ENCODE measurements around the gene ATP8A1. TPM values are rescaled to one million over a fixed set of nuclear protein-coding genes. Genes with fewer than 3 reads are reported as not detected.

ATP8A1 gene
- total RNA-seq, 1 experiment from 2014 or later = 14.3 TPM

DNA sequence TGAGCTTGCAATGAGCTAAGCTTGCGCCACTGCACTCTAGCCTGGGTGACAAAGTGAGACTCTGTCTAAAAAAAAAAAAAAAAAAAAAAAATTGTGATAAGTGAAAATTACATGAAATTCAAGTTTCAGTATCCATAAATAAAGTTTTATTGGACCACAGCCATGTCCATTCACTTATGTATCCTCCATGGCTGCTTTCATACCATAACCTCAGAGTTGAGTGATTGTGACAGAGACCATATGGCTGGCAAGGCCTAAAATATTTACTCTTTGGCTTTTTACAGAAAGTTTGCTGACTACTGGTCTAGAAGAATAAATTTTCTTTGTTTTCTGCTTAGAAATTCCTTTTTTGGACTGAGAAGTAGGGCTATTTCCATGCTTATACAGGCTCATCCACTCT is 271.4 kb downstream of the ATP8A1 start:
- no peaks in the 10 kb centered on the region; the same call in 1 of the 2 replicates for H3K9me3 Mint-ChIP-seq
- CTCF ChIA-PET = no interaction called here

DNA sequence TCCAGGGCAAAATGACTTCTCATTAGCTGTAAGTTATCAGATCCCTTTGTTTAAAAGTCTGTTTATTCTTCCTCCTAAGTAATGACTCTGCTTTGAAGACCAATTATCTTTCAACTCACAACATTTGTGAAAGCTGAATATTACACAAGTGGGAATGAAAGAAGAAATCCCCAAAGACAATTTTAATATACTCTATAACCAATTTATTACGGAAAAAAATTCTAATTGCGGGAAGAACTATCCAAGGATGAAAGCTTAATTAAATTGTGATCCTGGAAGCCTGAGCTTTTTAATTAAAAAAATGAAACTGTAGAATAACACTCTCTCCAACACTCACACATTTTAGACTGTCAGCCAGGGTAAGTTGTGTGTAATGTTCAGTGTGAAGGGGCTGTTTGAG is 275.2 kb downstream of the ATP8A1 start:
- Mint-ChIP-seq H3K27ac (no peak overlapping the region), H3K4me3 (no peak overlapping the region), H3K9me3 (no peaks in the 10 kb centered on the region; the same call in 1 of the 2 replicates), H3K27me3 (ENCODE audit: low read depth) (peaks cover 5% of the 10 kb centered on the region), H3K4me1 (no peaks in the 10 kb centered on the region), H3K36me3 (no peaks in the 10 kb centered on the region)
- ChIA-PET POLR2A (interaction anchor here (0.6 kb wide), 1 partner anchor 9 kb away, joined by 4 read pairs; no protein-coding TSS in a partner anchor), CTCF (interaction anchor here (1.0 kb wide), 1 partner anchor 10 kb away, joined by 3 read pairs; no protein-coding TSS in a partner anchor)
- no peak for DNase-seq (ENCODE audit: low spot score)
- no peak for ATAC-seq
- TF ChIP-seq SMAD3 (CRISPR knock-in tag; IDR thresholded peaks at IDR 0.05; ENCODE audit: borderline replicate concordance) (no peak), ZNF219 (CRISPR knock-in tag; IDR thresholded peaks at IDR 0.05; ENCODE audit: borderline replicate concordance) (no peak), ELF4 (CRISPR knock-in tag; IDR thresholded peaks at IDR 0.05; ENCODE audit: low read depth) (no peak), ESRRA (CRISPR knock-in tag; IDR thresholded peaks at IDR 0.05; ENCODE audit: borderline replicate concordance) (no peak), ZNF121 (CRISPR knock-in tag; IDR thresholded peaks at IDR 0.05) (no peak), JAZF1 (CRISPR knock-in tag; IDR thresholded peaks at IDR 0.05) (no peak), CREB1 (CRISPR knock-in tag; IDR thresholded peaks at IDR 0.05) (no peak), EMX1 (CRISPR knock-in tag; IDR thresholded peaks at IDR 0.05) (no peak)
- TF ChIP-seq, protein P1, sequence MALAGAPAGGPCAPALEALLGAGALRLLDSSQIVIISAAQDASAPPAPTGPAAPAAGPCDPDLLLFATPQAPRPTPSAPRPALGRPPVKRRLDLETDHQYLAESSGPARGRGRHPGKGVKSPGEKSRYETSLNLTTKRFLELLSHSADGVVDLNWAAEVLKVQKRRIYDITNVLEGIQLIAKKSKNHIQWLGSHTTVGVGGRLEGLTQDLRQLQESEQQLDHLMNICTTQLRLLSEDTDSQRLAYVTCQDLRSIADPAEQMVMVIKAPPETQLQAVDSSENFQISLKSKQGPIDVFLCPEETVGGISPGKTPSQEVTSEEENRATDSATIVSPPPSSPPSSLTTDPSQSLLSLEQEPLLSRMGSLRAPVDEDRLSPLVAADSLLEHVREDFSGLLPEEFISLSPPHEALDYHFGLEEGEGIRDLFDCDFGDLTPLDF (CRISPR knock-in tag; IDR thresholded peaks at IDR 0.05) = no peak

More for the DNA sequence above, 271.4 kb downstream of the ATP8A1 start:
- POLR2A ChIA-PET = interaction anchor here (0.7 kb wide), 1 partner anchor 251 kb away, joined by 7 read pairs; no protein-coding TSS in a partner anchor
- no peak for TF ChIP-seq ZNF138 (CRISPR knock-in tag; conservative IDR thresholded peaks at IDR 0.05)
- TF ChIP-seq ZNF671 (CRISPR knock-in tag; IDR thresholded peaks at IDR 0.05) = no peak
- TF ChIP-seq, protein P2, sequence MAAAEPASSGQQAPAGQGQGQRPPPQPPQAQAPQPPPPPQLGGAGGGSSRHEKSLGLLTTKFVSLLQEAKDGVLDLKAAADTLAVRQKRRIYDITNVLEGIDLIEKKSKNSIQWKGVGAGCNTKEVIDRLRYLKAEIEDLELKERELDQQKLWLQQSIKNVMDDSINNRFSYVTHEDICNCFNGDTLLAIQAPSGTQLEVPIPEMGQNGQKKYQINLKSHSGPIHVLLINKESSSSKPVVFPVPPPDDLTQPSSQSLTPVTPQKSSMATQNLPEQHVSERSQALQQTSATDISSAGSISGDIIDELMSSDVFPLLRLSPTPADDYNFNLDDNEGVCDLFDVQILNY (CRISPR knock-in tag; IDR thresholded peaks at IDR 0.05) = no peak
- TF ChIP-seq, protein P3, sequence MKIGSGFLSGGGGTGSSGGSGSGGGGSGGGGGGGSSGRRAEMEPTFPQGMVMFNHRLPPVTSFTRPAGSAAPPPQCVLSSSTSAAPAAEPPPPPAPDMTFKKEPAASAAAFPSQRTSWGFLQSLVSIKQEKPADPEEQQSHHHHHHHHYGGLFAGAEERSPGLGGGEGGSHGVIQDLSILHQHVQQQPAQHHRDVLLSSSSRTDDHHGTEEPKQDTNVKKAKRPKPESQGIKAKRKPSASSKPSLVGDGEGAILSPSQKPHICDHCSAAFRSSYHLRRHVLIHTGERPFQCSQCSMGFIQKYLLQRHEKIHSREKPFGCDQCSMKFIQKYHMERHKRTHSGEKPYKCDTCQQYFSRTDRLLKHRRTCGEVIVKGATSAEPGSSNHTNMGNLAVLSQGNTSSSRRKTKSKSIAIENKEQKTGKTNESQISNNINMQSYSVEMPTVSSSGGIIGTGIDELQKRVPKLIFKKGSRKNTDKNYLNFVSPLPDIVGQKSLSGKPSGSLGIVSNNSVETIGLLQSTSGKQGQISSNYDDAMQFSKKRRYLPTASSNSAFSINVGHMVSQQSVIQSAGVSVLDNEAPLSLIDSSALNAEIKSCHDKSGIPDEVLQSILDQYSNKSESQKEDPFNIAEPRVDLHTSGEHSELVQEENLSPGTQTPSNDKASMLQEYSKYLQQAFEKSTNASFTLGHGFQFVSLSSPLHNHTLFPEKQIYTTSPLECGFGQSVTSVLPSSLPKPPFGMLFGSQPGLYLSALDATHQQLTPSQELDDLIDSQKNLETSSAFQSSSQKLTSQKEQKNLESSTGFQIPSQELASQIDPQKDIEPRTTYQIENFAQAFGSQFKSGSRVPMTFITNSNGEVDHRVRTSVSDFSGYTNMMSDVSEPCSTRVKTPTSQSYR (CRISPR knock-in tag; IDR thresholded peaks at IDR 0.05) = no peak
- TF ChIP-seq, protein P4, sequence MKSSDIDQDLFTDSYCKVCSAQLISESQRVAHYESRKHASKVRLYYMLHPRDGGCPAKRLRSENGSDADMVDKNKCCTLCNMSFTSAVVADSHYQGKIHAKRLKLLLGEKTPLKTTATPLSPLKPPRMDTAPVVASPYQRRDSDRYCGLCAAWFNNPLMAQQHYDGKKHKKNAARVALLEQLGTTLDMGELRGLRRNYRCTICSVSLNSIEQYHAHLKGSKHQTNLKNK (CRISPR knock-in tag; IDR thresholded peaks at IDR 0.05) = no peak
- TF ChIP-seq, protein P5, sequence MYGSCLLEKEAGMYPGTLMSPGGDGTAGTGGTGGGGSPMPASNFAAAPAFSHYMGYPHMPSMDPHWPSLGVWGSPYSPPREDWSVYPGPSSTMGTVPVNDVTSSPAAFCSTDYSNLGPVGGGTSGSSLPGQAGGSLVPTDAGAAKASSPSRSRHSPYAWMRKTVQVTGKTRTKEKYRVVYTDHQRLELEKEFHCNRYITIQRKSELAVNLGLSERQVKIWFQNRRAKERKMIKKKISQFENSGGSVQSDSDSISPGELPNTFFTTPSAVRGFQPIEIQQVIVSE (CRISPR knock-in tag; IDR thresholded peaks at IDR 0.05; ENCODE audit: borderline replicate concordance) = no peak
- Mint-ChIP-seq H3K4me3 (no peak overlapping the region), H3K36me3 (no peaks in the 10 kb centered on the region), H3K4me1 (peaks cover 4% of the 10 kb centered on the region), H3K27ac (no peak overlapping the region), H3K27me3 (ENCODE audit: low read depth) (peaks cover 9% of the 10 kb centered on the region)
- no peak for ATAC-seq
- DNase-seq (ENCODE audit: low spot score) = no peak

DNA sequence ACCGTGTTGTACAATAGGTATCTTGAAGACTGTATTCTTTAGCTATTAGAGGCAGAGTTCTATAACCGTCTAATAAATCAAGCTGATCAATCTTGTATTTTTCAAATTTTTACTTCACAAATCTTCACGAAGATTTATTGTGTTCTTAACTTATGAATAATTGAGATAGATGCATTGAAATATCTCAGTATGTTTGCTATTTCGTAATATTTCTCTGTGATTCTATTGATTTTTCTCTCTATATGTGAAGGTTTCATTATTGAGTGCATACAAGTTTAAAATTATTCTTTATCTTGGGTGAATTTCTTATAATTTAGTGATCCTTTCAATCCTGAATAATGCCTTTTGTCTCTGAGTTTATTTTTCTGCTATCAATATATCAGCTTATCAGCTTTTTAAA is 279.4 kb downstream of the ATP8A1 start:
- H3K4me3 Mint-ChIP-seq = no peak overlapping the region
- ChIA-PET POLR2A (no interaction called here), CTCF (interaction anchor here (1.4 kb wide), 1 partner anchor 143 kb away, joined by 4 read pairs; no protein-coding TSS in a partner anchor)
- DNase-seq (ENCODE audit: low spot score) (no peak), ATAC-seq (no peak)
- no peak overlapping the region for H3K27ac Mint-ChIP-seq
- peaks cover 26% of the 10 kb centered on the region for H3K9me3 Mint-ChIP-seq
- H3K27me3 Mint-ChIP-seq (ENCODE audit: low read depth) = no peaks in the 10 kb centered on the region; the same call in 1 of the 2 replicates
- H3K4me1 Mint-ChIP-seq = no peaks in the 10 kb centered on the region
- H3K36me3 Mint-ChIP-seq = peaks cover 6% of the 10 kb centered on the region
- TF ChIP-seq ATF1 (CRISPR knock-in tag; IDR thresholded peaks at IDR 0.05) (no peak), ZNF121 (CRISPR knock-in tag; IDR thresholded peaks at IDR 0.05) (no peak)
- TF ChIP-seq, protein P6, sequence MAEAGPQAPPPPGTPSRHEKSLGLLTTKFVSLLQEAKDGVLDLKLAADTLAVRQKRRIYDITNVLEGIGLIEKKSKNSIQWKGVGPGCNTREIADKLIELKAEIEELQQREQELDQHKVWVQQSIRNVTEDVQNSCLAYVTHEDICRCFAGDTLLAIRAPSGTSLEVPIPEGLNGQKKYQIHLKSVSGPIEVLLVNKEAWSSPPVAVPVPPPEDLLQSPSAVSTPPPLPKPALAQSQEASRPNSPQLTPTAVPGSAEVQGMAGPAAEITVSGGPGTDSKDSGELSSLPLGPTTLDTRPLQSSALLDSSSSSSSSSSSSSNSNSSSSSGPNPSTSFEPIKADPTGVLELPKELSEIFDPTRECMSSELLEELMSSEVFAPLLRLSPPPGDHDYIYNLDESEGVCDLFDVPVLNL (CRISPR knock-in tag; IDR thresholded peaks at IDR 0.05; ENCODE audit: borderline replicate concordance, low read depth) = no peak
- TF ChIP-seq, protein P7, sequence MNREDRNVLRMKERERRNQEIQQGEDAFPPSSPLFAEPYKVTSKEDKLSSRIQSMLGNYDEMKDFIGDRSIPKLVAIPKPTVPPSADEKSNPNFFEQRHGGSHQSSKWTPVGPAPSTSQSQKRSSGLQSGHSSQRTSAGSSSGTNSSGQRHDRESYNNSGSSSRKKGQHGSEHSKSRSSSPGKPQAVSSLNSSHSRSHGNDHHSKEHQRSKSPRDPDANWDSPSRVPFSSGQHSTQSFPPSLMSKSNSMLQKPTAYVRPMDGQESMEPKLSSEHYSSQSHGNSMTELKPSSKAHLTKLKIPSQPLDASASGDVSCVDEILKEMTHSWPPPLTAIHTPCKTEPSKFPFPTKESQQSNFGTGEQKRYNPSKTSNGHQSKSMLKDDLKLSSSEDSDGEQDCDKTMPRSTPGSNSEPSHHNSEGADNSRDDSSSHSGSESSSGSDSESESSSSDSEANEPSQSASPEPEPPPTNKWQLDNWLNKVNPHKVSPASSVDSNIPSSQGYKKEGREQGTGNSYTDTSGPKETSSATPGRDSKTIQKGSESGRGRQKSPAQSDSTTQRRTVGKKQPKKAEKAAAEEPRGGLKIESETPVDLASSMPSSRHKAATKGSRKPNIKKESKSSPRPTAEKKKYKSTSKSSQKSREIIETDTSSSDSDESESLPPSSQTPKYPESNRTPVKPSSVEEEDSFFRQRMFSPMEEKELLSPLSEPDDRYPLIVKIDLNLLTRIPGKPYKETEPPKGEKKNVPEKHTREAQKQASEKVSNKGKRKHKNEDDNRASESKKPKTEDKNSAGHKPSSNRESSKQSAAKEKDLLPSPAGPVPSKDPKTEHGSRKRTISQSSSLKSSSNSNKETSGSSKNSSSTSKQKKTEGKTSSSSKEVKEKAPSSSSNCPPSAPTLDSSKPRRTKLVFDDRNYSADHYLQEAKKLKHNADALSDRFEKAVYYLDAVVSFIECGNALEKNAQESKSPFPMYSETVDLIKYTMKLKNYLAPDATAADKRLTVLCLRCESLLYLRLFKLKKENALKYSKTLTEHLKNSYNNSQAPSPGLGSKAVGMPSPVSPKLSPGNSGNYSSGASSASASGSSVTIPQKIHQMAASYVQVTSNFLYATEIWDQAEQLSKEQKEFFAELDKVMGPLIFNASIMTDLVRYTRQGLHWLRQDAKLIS (CRISPR knock-in tag; IDR thresholded peaks at IDR 0.05; ENCODE audit: borderline replicate concordance) = no peak
- TF ChIP-seq, protein P8, sequence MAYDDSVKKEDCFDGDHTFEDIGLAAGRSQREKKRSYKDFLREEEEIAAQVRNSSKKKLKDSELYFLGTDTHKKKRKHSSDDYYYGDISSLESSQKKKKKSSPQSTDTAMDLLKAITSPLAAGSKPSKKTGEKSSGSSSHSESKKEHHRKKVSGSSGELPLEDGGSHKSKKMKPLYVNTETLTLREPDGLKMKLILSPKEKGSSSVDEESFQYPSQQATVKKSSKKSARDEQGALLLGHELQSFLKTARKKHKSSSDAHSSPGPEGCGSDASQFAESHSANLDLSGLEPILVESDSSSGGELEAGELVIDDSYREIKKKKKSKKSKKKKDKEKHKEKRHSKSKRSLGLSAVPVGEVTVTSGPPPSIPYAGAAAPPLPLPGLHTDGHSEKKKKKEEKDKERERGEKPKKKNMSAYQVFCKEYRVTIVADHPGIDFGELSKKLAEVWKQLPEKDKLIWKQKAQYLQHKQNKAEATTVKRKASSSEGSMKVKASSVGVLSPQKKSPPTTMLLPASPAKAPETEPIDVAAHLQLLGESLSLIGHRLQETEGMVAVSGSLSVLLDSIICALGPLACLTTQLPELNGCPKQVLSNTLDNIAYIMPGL (CRISPR knock-in tag; IDR thresholded peaks at IDR 0.05) = no peak
